HEK293T (cell line): ENCODE measurements around the gene IRF7.

ENCODE experiments used
- BHLHE40 ChIP-seq: fragments of 450-650 bp; IDR thresholded peaks from 2 replicates; pipeline ENCODE4 v1.6.1; 2016; ENCODE audit warnings: mild to moderate bottlenecking, moderate library complexity, borderline replicate concordance
- LEF1 ChIP-seq: fragments of 450-650 bp; IDR thresholded peaks from 2 replicates; pipeline ENCODE4 v1.6.1; 2017; ENCODE audit warnings: mild to moderate bottlenecking, borderline replicate concordance
- TF ChIP-seq, protein P1 (sequence below): fragments of 450-650 bp; IDR thresholded peaks from 2 replicates; pipeline ENCODE4 v1.6.1; 2016

DNA sequence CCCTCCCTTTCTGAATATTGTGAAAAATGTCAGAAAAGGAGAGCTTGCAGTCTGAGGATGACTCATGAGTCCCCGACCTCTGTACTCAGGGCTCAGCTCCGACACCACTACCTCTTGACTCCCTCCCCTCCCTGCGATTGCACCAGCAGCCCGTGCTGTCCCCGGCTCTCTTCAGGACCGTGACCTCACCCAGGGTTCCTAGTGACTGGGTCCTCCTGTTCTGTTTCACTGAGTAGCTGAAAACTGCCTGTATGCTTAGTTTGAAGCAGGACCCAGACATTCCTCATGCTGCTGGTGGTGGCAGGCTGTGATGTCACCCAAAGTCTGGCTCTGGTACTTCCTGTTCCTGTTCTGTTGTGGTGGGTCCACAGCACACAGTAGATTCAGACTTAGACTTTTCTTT is 27.8 kb downstream of the IRF7 start:
- TF ChIP-seq BHLHE40 (no peak), LEF1 (no peak)
- TF ChIP-seq, protein P1, sequence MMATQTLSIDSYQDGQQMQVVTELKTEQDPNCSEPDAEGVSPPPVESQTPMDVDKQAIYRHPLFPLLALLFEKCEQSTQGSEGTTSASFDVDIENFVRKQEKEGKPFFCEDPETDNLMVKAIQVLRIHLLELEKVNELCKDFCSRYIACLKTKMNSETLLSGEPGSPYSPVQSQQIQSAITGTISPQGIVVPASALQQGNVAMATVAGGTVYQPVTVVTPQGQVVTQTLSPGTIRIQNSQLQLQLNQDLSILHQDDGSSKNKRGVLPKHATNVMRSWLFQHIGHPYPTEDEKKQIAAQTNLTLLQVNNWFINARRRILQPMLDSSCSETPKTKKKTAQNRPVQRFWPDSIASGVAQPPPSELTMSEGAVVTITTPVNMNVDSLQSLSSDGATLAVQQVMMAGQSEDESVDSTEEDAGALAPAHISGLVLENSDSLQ = no peak
